Tibial artery (tissue), 4 donors: Measurements from ENCODE around the gene PRICKLE2.

ENCODE experiments used
- DNase-seq, 2 donors: peaks; one replicate each; pipeline ENCODE4 v3.0.0-alpha.2; 2019
- H3K27ac ChIP-seq, 2 donors: fragments of 200-600 bp; sonication (generic) in 1 of 2; 1 replicate in 1 of 2; 2 replicates in 1 of 2; pipeline ENCODE4 v1.5.1; 2018 to 2019; ENCODE audit warnings: mild to moderate bottlenecking in 1 of 2
- H3K27me3 ChIP-seq, 2 donors: fragments of 200-600 bp; sonication (generic) in 1 of 2; one replicate each; pipeline versions ENCODE4 v1.5.1 to v1.6.0; 2016 to 2019
- H3K36me3 ChIP-seq, 3 donors: fragments of 200-600 bp; sonication (generic) in 2 of 3; one replicate each; pipeline ENCODE4 v1.5.1; 2016 to 2019; ENCODE audit warnings: mild to moderate bottlenecking in 2 of 3
- H3K4me1 ChIP-seq, 4 donors: fragments of 200-600 bp; sonication (generic) in 2 of 4; 1 replicate in 3 of 4; 2 replicates in 1 of 4; pipeline ENCODE4 v1.5.1; 2016 to 2019
- H3K4me3 ChIP-seq, 2 donors: fragments of 200-600 bp; sonication (generic) in 1 of 2; 1 replicate in 1 of 2; 2 replicates in 1 of 2; pipeline ENCODE4 v1.5.1; 2018 to 2019; ENCODE audit warnings: mild to moderate bottlenecking in 2 of 2
- H3K9me3 ChIP-seq, 3 donors: fragments of 200-600 bp; sonication (generic) in 1 of 3; one replicate each; pipeline ENCODE4 v1.5.1; 2016 to 2019
- intact Hi-C: fragments of 100-400 bp; cut with DNase I; formaldehyde crosslinking; loops from one replicate; pipeline ENCODE4 v1.15.0; 2023; ENCODE audit warnings: low total_unique reads
- TF ChIP-seq, protein P1 (sequence below), 2 experiments: fragments of 200-600 bp in 1 of 2; fragments of 450-650 bp in 1 of 2; IDR thresholded peaks; one replicate each; pipeline ENCODE4 v1.5.1; 2017 to 2019; ENCODE audit warnings: antibody characterized with exemption in 2 of 2, mild to moderate bottlenecking in 1 of 2, moderate library complexity in 1 of 2

Gene PRICKLE2, protein sequence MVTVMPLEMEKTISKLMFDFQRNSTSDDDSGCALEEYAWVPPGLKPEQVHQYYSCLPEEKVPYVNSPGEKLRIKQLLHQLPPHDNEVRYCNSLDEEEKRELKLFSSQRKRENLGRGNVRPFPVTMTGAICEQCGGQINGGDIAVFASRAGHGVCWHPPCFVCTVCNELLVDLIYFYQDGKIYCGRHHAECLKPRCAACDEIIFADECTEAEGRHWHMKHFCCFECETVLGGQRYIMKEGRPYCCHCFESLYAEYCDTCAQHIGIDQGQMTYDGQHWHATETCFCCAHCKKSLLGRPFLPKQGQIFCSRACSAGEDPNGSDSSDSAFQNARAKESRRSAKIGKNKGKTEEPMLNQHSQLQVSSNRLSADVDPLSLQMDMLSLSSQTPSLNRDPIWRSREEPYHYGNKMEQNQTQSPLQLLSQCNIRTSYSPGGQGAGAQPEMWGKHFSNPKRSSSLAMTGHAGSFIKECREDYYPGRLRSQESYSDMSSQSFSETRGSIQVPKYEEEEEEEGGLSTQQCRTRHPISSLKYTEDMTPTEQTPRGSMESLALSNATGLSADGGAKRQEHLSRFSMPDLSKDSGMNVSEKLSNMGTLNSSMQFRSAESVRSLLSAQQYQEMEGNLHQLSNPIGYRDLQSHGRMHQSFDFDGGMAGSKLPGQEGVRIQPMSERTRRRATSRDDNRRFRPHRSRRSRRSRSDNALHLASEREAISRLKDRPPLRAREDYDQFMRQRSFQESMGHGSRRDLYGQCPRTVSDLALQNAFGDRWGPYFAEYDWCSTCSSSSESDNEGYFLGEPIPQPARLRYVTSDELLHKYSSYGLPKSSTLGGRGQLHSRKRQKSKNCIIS

DNA sequence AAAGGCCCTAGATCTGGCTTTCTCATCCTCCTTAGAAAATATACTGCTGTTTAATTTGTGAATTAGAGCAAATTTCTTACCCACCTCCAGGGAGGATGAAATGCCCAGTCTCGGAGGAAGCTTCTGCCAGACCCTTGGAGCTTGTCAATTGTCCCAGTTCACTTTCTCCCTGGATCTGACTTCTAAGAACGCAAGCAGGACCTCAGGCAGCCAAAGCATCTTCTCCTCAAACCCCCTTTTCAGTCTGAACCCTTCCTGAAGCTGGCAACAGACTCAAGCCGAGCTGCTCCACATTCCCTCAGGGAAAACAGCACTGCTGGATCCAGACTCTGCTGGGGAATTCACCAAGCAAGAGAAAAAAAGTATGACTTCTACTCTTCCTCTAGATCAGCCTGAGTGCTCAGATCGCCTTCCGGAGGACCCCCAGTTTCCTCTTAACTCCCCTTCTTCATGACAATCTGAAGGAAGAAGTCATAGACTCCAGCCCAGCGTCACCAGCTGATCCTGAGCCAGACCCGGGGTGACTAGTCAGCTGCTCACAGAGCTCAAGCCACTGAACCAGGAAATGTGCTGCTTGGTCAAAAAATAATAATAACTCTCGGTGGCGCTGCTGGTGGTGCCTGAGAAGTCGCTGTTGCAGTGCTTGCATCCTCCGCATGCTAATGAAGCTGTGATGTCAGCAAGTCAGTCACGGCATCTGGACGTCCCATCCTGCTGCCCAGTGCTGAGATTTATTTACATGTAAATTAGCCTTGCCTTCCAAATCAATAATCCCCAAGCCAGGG, at the start of gene PRICKLE2:
Gene PRICKLE2 (minus strand): TSS at position 641 of the 785 bp plus-strand sequence. CDS start 26,539 bp downstream, outside the sequence.
- intact Hi-C loops, result loop anchor here (5.0 kb wide), 2 partner anchors 37 to 38 kb away; no protein-coding TSS in a partner anchor
- Histone ChIP-seq H3K4me1 (peaks cover 0 to 61% (median 48%) of the 10 kb centered on the region in 4 donors), H3K27ac (peak within 1 kb of the TSS; percentile 85), H3K27me3 (no peaks in the 10 kb centered on the region), H3K9me3 (no peaks in the 10 kb centered on the region), H3K36me3 (no peaks in the 10 kb centered on the region), H3K4me3 (peak within 1 kb of the TSS; percentile 41 to 43)
- peak; percentile 88 to 94 for DNase-seq
- TF ChIP-seq, protein P1, sequence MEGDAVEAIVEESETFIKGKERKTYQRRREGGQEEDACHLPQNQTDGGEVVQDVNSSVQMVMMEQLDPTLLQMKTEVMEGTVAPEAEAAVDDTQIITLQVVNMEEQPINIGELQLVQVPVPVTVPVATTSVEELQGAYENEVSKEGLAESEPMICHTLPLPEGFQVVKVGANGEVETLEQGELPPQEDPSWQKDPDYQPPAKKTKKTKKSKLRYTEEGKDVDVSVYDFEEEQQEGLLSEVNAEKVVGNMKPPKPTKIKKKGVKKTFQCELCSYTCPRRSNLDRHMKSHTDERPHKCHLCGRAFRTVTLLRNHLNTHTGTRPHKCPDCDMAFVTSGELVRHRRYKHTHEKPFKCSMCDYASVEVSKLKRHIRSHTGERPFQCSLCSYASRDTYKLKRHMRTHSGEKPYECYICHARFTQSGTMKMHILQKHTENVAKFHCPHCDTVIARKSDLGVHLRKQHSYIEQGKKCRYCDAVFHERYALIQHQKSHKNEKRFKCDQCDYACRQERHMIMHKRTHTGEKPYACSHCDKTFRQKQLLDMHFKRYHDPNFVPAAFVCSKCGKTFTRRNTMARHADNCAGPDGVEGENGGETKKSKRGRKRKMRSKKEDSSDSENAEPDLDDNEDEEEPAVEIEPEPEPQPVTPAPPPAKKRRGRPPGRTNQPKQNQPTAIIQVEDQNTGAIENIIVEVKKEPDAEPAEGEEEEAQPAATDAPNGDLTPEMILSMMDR (IDR thresholded peaks at IDR 0.05), result peak; percentile 28 to 36

DNA sequence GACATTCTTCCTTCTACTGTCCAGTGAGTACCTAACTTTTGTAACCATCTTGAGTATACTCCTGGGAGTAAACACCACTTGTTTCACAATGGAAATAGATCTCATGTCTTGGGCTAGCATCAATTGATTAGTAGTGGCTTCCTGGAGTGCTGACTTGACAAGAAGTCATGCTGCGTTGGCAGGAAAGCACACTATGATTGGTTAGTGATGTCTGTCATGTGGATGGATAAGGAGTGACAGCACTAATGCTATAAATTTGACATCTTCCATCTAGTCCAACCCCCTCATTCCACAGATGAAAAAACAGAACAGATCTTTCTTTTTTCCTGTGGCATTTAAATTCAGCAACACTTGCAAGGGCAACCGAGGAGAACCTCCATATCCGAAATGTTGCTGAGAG, 47.6 kb upstream of the PRICKLE2 start:
- no peaks in the 10 kb centered on the region for H3K27me3 ChIP-seq
- DNase-seq, result no peak
- no peak overlapping the region for H3K27ac ChIP-seq
- intact Hi-C loops, result no loop called here
- H3K4me3 ChIP-seq, result no peak overlapping the region
- no peaks in the 10 kb centered on the region for H3K9me3 ChIP-seq
- TF ChIP-seq, protein P1 (IDR thresholded peaks at IDR 0.05), result no peak
- no peaks in the 10 kb centered on the region for H3K36me3 ChIP-seq
- peaks cover 0 to 5% (median 2%) of the 10 kb centered on the region in 4 donors for H3K4me1 ChIP-seq

DNA sequence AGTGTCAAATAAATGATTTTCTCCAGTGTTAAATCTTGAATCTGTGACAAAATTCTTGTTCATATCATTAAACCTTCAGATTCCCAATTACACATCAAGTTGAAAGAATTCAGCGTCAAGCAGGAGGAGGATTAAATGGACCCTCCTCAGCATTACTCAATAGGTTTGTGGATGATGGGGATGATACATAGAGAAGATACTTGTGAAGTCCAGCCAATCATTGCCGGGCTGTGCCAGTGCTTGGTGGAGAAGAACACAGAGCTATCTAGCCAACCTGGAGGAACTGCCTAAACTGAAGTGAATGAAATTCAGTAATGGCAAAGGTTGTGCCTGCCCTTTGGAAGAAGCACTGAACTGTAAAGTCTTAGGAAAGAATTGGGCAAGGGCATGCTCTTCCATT, 47.0 kb upstream of the PRICKLE2 start:
- no peaks in the 10 kb centered on the region for H3K27me3 ChIP-seq
- peaks cover 0 to 5% (median 2%) of the 10 kb centered on the region in 4 donors for H3K4me1 ChIP-seq
- no peak for DNase-seq
- TF ChIP-seq, protein P1 (IDR thresholded peaks at IDR 0.05), result no peak
- no peaks in the 10 kb centered on the region for H3K9me3 ChIP-seq
- intact Hi-C loops, result no loop called here
- H3K27ac ChIP-seq, result no peak overlapping the region
- no peak overlapping the region for H3K4me3 ChIP-seq
- no peaks in the 10 kb centered on the region for H3K36me3 ChIP-seq

DNA sequence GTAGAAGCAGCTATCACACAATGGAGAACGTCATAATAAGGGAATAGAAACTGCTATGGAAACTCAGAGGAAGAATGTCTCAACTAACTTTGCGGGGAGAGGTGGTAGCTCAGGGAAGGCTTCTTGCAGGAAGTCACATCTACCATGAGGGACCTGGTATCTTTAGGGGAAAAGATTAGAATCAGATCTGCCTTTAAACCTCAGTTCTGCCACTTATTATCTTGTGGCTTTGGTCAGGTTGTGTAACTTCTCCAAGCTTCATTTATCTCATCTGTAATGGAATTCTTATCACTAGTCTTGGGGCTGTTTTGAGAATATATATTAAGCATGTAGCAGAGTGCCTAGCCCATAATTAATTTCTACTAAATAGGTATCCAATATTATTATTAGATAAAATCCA, 46.4 kb upstream of the PRICKLE2 start:
- Histone ChIP-seq H3K27ac (no peak overlapping the region), H3K9me3 (no peaks in the 10 kb centered on the region), H3K27me3 (no peaks in the 10 kb centered on the region), H3K4me1 (peaks cover 0 to 5% (median 2%) of the 10 kb centered on the region in 4 donors), H3K4me3 (no peak overlapping the region), H3K36me3 (no peaks in the 10 kb centered on the region)
- DNase-seq, result no peak
- TF ChIP-seq, protein P1 (IDR thresholded peaks at IDR 0.05), result no peak
- intact Hi-C loops, result no loop called here

DNA sequence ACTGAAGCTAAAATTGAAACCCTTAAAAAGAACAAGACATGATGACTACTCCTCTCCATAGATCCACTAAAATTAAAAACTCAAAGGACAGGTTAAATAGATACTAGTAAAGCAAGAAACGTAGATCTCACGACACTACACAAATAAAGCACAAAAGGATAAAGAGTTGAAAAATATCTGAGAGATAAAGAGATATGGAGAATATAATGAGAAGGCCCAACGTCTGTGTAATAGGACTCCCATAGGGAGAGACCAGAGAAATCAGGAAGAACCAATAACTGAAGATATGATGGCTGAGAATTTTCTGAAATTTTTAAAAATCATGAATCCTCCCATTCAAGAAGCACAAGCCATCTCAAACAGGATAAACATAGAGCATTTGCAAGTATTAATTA, 45.6 kb upstream of the PRICKLE2 start:
- Histone ChIP-seq H3K4me3 (no peak overlapping the region), H3K27ac (no peak overlapping the region), H3K36me3 (no peaks in the 10 kb centered on the region), H3K27me3 (no peaks in the 10 kb centered on the region), H3K9me3 (no peaks in the 10 kb centered on the region), H3K4me1 (peaks cover 0 to 9% (median 2%) of the 10 kb centered on the region in 4 donors)
- TF ChIP-seq, protein P1 (IDR thresholded peaks at IDR 0.05), result no peak
- intact Hi-C loops, result no loop called here
- DNase-seq, result no peak
